Measurements from ENCODE around the gene GRIN2A.
"Not testable (repeated sequence)": the region's sequence is repeated elsewhere in the genome, so short reads cannot be mapped to it uniquely, and the experiment has no call there.

GRIN2A gene

DNA sequence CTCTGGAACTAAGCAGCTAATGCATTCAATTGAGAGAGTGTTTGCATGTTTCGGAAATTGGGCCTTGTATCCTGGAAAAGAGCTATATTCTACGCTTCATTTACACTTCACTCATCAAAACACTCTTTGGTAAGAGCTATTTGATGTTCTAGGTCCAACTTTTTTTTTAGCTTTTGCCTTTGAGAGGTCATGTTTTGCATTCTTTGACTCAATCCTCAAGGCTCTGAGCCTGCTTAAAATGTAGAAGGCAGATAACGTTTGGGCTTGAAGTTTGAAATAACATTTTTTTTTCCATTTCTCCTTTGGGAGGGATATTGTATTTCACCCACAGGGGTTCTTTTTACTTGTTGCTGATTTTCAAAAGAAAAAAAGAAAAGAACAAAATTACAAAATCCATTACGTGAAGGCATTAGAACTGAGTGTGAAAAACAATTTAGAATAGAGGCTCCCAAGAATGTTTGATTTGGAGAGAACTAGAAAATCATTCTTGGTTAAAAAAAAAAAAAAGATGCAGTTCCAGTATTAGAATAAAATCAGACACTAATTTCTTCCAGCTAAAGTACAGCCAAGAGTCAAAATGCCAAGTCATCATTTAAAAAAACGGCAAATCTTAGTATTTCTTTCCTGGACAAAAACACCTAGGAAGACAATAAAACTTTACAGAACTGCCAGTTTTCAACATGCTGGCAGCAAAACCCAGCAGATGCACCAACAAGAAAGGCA is 268.5 kb downstream of the GRIN2A start:
- DNase-seq (ENCODE audit: low read depth in 2 of 2): no peak

DNA sequence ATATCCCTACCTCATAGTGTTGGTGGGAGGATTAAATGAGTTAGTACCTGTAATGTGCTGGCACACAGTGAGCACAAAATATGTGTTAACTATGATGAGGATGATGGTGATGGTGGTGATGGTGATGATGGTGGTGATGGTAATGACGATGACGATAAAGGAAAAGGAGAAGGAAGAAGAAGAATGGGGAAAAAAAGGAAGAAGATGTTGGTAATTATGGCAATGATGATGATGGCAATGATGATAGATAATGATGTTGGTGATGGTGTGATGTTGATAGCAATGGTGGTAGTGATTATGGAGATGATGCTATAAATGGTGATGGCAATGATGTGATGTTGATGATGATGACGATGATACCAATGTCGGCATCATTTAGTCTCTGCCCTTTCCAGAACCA is 270.2 kb downstream of the GRIN2A start:
- no peak for DNase-seq (ENCODE audit: low read depth in 2 of 2)

GRCh38 chr16:9911231-9911630 is 271.0 kb downstream of the GRIN2A start:
- no peak for DNase-seq (ENCODE audit: low read depth in 2 of 2)

GRCh38 chr16:9909072-9909825 is 273.0 kb downstream of the GRIN2A start:
- no peak for DNase-seq (ENCODE audit: low read depth in 2 of 2)

DNA sequence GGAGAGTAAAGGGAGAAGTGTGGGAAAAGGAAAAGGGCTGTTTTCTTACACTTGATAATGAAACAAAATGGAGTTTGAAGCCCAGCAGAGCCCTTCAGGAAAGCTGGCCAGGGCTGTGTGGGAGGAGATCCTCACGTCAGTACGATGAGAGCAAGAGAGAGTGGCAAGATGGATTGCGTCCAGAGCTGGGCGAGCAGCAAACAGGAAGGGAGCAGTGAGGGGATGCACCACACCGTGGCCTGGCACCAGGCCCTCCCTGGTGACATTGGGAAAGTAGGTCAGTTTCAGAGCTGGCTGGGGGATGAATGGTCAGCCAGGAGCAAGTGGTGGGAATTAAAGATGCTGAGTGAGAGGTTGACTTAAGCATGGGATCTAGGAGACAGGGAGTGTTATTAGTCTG is 273.6 kb downstream of the GRIN2A start:
- no peak for DNase-seq (ENCODE audit: low read depth in 2 of 2)

DNA sequence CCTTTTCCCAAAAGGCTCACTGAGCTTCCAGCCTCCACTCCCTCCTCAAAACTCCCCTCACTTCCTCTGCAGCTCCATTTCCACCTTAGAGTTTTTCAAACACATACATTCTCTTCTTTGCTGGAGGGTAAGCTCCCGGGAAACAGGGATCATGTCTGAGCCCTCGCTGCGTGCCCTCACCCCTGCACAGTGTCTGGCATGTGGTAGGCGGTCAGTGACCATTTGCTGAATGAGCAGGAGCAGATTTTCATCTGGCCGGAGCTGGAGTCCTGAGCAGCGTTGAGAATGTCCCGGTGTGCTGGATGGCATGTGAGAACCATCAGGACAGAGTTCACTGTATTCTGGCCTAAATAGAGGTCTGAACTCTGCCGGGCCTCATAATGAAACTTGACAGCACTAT is 274.5 kb downstream of the GRIN2A start:
- no peak for DNase-seq (ENCODE audit: low read depth in 2 of 2)

GRCh38 chr16:9906218-9906617 is 276.0 kb downstream of the GRIN2A start:
- no peak for DNase-seq (ENCODE audit: low read depth in 2 of 2)

DNA sequence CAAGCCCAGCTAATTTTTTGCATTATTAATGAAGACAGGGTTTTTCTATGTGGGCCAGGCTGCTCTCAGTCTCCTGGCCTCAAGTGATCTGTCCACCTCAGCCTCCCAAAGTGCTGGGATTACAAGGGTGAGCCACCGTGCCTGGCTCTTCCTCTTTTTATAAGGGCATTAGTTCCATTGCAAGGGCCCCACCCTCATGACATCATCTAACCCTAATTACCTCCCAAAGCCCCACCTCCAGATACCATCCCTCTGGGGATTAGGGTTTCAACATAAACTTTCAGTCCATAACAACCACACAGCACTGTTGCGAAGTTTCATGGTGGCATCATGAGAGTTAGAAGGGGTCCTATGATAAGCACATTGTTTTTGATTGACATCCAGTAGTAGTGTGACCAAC is 277.7 kb downstream of the GRIN2A start:
- DNase-seq (ENCODE audit: low read depth in 2 of 2): no peak

GRCh38 chr16:9900576-9900975 is 281.7 kb downstream of the GRIN2A start:
- no peak for DNase-seq (ENCODE audit: low read depth in 2 of 2)

GRCh38 chr16:9898555-9898954 is 283.7 kb downstream of the GRIN2A start:
- no peak for DNase-seq (ENCODE audit: low read depth in 2 of 2)

GRCh38 chr16:9898124-9898523 is 284.1 kb downstream of the GRIN2A start:
- no peak for DNase-seq (ENCODE audit: low read depth in 2 of 2)

- DNase-seq (ENCODE audit: low read depth in 2 of 2): no peak
These were observed 286.4 kb downstream of the GRIN2A start for GRCh38 chr16:9895817-9896216.

DNA sequence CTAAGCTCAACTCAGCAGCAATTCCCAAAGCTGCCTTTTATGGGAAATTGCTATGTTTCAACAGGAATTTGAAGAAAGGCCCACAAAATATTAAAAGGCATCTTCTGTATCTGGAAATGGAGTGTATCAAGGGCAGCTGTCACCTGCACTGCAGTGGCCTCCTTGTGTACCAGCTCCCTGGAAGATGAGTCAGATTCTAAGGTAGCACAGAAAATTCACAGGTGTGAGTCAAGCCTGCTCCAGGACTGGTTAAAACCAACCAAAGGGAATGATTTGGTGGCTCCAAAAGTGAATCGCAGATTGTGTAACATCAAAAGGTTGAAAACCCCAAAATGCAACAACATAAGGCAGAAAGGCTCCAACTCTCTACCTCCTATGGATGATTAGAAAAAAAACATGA is 296.4 kb downstream of the GRIN2A start:
- DNase-seq (ENCODE audit: low read depth in 2 of 2): no peak

DNA sequence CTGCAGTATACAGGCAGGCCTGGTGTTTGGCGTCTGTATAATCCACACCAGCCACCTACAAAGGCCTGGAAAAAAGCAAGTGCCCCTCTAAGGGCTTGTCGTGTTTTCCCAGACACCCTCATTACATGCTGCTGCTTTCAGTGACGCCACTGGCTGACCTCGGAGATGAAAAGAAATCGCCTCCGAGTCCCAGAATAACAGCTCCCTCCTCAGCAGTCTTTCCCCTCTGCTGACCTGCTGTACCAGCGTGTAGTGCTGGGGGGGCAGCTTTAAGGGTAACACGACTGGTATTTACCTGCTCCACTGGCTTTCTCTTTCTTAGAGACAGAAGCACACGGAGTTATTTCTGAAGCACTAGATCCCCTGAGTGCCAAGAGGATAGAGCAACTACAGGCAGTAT is 296.8 kb downstream of the GRIN2A start:
- DNase-seq (ENCODE audit: low read depth in 2 of 2): no peak

DNA sequence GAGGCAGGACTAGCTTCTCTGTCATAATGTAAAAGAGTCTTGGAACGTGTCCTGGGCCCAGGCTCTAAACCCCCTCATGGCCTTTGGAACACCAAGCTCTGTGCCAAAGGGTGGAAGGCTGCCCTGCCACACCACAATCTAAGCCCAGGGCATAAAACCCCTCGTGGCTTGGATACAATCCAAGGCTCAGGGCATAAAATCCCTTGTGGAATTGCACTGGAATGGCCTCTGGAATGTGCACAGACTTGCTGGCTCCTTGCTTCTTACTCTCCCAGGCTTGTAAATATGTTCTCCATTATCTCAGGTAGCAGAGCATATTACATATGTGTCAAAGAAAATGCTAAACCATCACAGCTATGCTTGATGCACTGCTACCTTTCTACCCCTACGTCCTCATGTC is 306.2 kb downstream of the GRIN2A start:
- DNase-seq (ENCODE audit: low read depth in 2 of 2): not testable (repeated sequence)

GRCh38 chr16:9874219-9874618 is 308.0 kb downstream of the GRIN2A start:
- no peak for DNase-seq (ENCODE audit: low read depth in 2 of 2)

DNA sequence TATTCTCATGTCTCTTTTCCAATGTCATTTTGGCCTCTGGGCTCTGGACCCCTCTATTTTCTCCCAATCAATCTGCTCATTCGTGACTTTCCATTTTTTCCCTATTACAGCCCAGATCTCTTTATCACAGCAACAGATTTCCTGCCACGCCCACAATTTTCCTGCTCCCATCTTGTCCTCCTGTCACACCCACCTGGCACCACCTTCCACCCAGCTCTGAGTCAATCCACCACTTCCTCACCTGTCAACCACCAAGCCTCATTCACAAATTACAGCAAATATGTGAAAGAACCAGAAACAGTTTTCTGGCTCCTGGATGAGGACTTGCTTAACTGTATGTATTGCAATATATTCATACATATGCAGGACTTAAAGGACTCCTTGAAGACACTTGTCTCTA is 311.3 kb downstream of the GRIN2A start:
- DNase-seq (ENCODE audit: low read depth in 2 of 2): no peak

DNA sequence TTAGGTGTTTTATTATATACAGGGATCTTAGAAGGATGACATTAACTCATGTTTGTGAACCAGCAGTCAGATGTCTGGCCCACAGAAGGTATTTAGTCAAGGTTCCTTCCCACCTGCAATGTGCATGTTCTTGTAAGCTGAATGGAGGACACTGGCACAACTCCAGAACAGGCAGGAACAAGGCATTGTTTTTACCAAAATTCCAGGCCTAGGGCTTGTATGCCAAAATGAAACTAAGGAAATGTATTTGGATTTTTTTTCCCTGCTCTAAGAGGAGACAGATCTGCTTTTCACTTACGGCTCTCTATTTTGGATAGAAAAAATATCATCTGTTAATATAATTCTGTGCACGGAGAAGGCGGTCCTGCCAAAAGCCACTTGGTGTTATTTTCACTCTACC is 312.5 kb downstream of the GRIN2A start:
- no peak for DNase-seq (ENCODE audit: low read depth in 2 of 2)

DNA sequence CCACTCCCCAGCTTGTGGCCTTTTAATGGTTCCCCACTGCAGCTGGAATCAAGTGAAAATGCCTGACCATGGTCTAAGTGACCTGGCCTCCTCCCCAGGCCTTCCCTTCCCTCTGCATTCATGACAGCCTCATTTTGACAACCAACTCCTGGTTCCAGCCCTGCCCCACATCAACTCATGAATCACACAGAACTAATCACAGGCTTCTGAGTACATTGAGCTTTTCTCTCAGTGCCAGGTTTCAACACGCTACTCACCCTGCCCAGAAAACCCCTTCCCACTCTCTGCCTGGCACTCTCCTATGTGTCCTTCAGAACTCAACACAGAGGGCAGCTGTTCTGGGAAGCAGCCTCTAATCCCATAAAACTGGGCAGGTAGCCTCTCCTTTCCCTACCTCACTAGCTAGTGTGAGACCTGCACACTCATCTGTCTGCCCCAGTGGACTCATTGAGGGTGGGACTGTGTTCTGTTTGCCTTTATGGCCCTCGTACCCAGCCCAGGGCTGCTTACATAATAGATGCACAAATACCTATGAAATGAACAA is 313.6 kb downstream of the GRIN2A start:
- no peak for DNase-seq (ENCODE audit: low read depth in 2 of 2)

GRCh38 chr16:9867176-9867575 is 315.1 kb downstream of the GRIN2A start:
- DNase-seq (ENCODE audit: low read depth in 2 of 2): no peak

- DNase-seq (ENCODE audit: low read depth in 2 of 2): no peak
These were observed 317.8 kb downstream of the GRIN2A start for GRCh38 chr16:9864461-9864860.

- no peak for DNase-seq (ENCODE audit: low read depth in 2 of 2)
These were observed 319.9 kb downstream of the GRIN2A start for GRCh38 chr16:9862327-9862726.

GRCh38 chr16:9860876-9861275 is 321.4 kb downstream of the GRIN2A start:
- DNase-seq (ENCODE audit: low read depth in 2 of 2): no peak

Data from stimulated activated CD4-positive, alpha-beta T cell treated with anti-CD3 and anti-CD28 coated beads, Interleukin-12 subunit alpha, Interleukin-12 subunit beta, amount 100 ng/mL, for 24 hours (primary cell).